Ascending aorta (tissue), 2 donors: Measurements from ENCODE around the gene HS2ST1. TPM values are rescaled to one million over a fixed set of nuclear protein-coding genes. Genes with fewer than 3 reads are reported as not detected.
"Not testable (repeated sequence)": the region's sequence is repeated elsewhere in the genome, so short reads cannot be mapped to it uniquely, and the experiment has no call there.

ENCODE experiments used
- DNase-seq, 2 donors: peaks; one replicate each; pipeline ENCODE4 v3.0.0-alpha.2; 2019; ENCODE audit warnings: low spot score in 2 of 2
- H3K27ac ChIP-seq, 2 donors: fragments of 200-600 bp; sonication (generic); one replicate each; pipeline ENCODE4 v1.5.1; 2016 to 2017; ENCODE audit warnings: mild to moderate bottlenecking in 1 of 2
- H3K27me3 ChIP-seq: fragments of 200-600 bp; sonication (generic); one replicate; pipeline ENCODE4 v1.5.1; 2017
- H3K36me3 ChIP-seq, 2 donors: fragments of 200-600 bp; sonication (generic); one replicate each; pipeline ENCODE4 v1.5.1; 2016
- H3K4me1 ChIP-seq, 2 donors: fragments of 200-600 bp; sonication (generic); one replicate each; pipeline ENCODE4 v1.5.1; 2016 to 2017; ENCODE audit warnings: mild to moderate bottlenecking in 1 of 2
- H3K4me3 ChIP-seq, 2 donors: fragments of 200-600 bp; sonication (generic); one replicate each; pipeline ENCODE4 v1.5.1; 2016 to 2017; ENCODE audit warnings: mild to moderate bottlenecking in 1 of 2
- H3K9me3 ChIP-seq, 2 donors: fragments of 200-600 bp; sonication (generic); one replicate each; pipeline ENCODE4 v1.5.1; 2016
- intact Hi-C: fragments of 100-400 bp; cut with DNase I; formaldehyde crosslinking; loops from one replicate; pipeline ENCODE4 v1.15.1; 2023
- total RNA-seq: library from RNA; depleted of rRNA; stranded (reverse); fragments of >200 nt; gene quantifications from one replicate; pipeline ENCODE4 v1.1.0, GENCODE V29; 2016
- TF ChIP-seq, protein P1 (sequence below), 3 experiments: fragments of 200-600 bp in 2 of 3; fragments of 450-650 bp in 1 of 3; sonication (generic) in 2 of 3; IDR thresholded peaks; one replicate each; pipeline ENCODE4 v1.5.1; 2016 to 2019; ENCODE audit warnings: antibody characterized with exemption in 3 of 3, mild to moderate bottlenecking in 1 of 3, moderate library complexity in 1 of 3

The HS2ST1 gene
- total RNA-seq: 15.8 TPM

DNA sequence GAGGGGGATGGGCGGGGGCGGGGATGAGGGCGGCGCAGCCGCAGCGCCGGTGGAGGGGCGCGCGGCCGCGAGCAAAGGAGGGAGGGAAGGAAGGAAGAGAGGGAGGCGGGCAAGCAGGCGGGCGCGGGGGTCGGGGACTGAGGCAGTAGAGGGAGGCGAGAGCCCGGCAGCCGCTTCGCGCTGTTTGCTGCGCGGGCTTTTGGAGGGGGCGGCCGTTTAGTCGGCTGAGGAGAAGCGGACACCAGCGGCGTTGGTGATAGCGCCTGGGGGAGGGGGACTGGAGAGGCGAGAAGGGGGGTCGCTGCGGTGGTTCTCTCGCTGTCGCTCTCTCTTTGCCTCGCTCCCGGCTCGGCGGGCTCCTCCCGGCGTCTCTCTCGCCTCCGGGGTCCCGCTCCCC is at the start of gene HS2ST1:
Gene HS2ST1 (plus strand): TSS at position 35 of the 397 bp plus-strand sequence.
- TF ChIP-seq, protein P1, sequence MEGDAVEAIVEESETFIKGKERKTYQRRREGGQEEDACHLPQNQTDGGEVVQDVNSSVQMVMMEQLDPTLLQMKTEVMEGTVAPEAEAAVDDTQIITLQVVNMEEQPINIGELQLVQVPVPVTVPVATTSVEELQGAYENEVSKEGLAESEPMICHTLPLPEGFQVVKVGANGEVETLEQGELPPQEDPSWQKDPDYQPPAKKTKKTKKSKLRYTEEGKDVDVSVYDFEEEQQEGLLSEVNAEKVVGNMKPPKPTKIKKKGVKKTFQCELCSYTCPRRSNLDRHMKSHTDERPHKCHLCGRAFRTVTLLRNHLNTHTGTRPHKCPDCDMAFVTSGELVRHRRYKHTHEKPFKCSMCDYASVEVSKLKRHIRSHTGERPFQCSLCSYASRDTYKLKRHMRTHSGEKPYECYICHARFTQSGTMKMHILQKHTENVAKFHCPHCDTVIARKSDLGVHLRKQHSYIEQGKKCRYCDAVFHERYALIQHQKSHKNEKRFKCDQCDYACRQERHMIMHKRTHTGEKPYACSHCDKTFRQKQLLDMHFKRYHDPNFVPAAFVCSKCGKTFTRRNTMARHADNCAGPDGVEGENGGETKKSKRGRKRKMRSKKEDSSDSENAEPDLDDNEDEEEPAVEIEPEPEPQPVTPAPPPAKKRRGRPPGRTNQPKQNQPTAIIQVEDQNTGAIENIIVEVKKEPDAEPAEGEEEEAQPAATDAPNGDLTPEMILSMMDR (IDR thresholded peaks at IDR 0.05): no peak
- H3K27ac ChIP-seq: peak within 1 kb of the TSS; percentile 82 to 92
- intact Hi-C loops: loop anchor here (1.0 to 10.0 kb wide), 7 partner anchors 137 to 1980 kb away; partner anchors contain the start of genes BCL10, GTF2B, LMO4 and ODF2L

DNA sequence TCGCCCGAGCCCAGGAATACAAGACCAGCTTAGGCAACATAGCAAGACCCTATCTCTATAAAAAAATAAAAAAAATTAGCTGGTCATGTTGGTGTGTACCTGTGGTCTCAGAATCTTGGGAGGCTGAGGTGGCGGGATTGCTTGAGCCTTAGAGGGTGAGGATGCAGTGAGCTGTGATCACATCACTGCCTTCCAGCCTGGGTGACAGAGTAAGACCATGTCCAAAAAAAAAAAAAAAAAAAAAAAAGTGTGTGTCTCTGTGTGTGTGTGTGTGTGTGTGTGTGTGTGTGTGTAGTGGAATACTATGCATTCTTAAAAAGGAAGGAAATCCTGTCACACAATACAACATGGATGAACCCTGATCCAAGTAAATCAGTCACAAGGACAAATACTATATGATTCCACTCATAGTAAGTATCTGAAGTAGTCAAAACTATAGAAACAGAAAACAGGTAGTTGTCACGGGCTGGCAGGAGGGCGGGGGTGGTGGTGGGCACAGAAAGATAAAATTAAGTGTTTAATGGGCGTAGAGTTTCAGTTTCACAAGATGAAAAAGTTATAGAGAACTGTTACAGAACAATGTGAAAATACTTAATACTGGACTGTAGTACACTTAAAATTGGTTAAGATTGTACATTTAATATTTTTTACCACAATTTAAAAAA is 48.3 kb upstream of the HS2ST1 start:
- intact Hi-C loops: no loop called here
- H3K36me3 ChIP-seq: peaks cover 0 to 3% of the 10 kb centered on the region in 2 donors
- no peak for DNase-seq
- no peaks in the 10 kb centered on the region for H3K4me1 ChIP-seq
- H3K9me3 ChIP-seq: no peaks in the 10 kb centered on the region
- H3K4me3 ChIP-seq: no peak overlapping the region
- H3K27me3 ChIP-seq: no peaks in the 10 kb centered on the region
- no peak overlapping the region for H3K27ac ChIP-seq
- TF ChIP-seq, protein P1 (IDR thresholded peaks at IDR 0.05): no peak

More for the DNA sequence above, at the start of gene HS2ST1:
- no peaks in the 10 kb centered on the region for H3K9me3 ChIP-seq
- peaks cover 0 to 17% of the 10 kb centered on the region in 2 donors for H3K4me1 ChIP-seq
- peak within 1 kb of the TSS; percentile 82 to 85 for H3K4me3 ChIP-seq
- peaks cover 0 to 7% of the 10 kb centered on the region in 2 donors for H3K36me3 ChIP-seq
- DNase-seq: no peak
- H3K27me3 ChIP-seq: no peaks in the 10 kb centered on the region

DNA sequence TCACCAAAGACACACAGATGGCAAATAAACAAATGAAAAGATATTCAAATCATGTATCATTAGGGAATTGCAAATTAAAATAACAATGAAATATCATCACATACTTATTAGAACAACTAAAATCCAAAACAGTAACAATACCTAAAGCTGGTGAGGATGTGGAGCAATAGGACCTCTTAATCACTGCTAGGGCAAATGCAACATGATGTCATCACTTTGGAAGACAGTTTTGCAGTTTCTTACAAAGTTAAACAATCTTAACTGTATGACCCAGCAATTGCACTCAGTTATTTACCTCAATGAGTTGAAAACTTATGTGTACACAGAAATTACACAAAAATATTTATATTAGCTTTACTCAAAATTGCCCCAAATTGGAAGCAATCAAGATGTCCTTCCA is 47.8 kb upstream of the HS2ST1 start:
- DNase-seq: no peak
- Histone ChIP-seq H3K4me1 (no peaks in the 10 kb centered on the region), H3K27me3 (no peaks in the 10 kb centered on the region), H3K9me3 (no peaks in the 10 kb centered on the region), H3K27ac (no peak overlapping the region), H3K36me3 (peaks cover 0 to 3% of the 10 kb centered on the region in 2 donors), H3K4me3 (no peak overlapping the region)
- intact Hi-C loops: no loop called here
- TF ChIP-seq, protein P1 (IDR thresholded peaks at IDR 0.05): no peak

DNA sequence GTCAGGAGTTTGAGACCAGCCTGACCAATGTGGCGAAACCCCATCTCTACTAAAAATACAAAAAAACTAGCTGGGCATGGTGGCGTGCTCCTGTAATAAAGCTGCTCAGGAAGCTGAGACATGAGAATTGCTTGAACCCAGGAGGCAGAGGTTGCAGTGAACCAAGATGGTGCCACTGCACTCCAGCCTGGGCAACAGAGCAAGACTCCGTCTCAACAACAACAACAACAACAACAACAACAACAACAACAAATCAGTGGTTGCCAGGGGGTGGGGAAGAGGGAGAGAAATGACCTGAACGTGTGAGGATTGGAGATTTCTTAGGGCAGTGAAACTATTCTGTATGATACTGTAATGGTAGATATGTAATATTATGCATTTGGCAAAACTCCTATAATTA is 47.2 kb upstream of the HS2ST1 start:
- DNase-seq, H3K9me3 ChIP-seq, H3K4me3 ChIP-seq, intact Hi-C loops, H3K36me3 ChIP-seq, H3K27me3 ChIP-seq, H3K27ac ChIP-seq, H3K4me1 ChIP-seq: not testable (repeated sequence)

DNA sequence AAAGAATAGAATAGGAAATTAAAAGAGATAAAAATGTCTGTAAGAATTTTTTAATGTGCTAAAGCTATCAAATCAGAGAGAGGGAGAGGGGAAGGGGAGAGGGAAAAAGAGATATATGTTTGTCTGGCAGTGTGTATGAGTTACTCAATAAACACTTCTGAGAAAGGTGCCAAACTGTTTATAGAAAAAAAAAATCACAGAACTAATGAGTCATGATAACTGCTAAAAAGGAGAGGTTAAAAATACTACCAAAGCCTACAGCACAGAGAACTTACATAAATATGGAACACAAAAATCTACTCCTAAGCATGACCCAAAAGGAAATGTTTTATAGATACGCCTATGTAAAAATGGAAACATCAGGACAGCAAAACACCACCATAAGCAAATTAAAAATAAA is 46.0 kb upstream of the HS2ST1 start:
- intact Hi-C loops: no loop called here
- Histone ChIP-seq H3K36me3 (peaks cover 0 to 7% of the 10 kb centered on the region in 2 donors), H3K27ac (no peak overlapping the region), H3K9me3 (no peaks in the 10 kb centered on the region), H3K4me1 (no peaks in the 10 kb centered on the region), H3K27me3 (no peaks in the 10 kb centered on the region), H3K4me3 (no peak overlapping the region)
- TF ChIP-seq, protein P1 (IDR thresholded peaks at IDR 0.05): no peak
- DNase-seq: no peak

DNA sequence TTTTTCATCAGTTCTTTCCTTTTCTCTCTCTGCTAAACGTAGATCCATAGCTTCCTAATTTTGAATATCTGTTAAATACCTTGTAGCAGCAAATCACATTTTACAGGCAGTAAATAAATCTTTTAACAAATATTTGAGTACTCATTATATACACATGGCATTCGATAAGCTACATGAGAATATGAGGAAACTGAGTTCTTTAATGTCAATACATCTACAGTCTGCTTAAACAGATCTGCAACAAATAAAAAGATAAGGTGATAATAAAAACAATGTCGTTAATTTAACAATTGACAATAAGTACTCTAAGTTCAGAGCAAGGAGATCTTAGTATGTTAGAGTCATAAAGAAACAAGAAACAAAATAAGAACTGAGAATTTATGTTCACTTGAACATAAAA is 43.4 kb upstream of the HS2ST1 start:
- Histone ChIP-seq H3K9me3 (no peaks in the 10 kb centered on the region), H3K4me3 (no peak overlapping the region), H3K27me3 (no peaks in the 10 kb centered on the region), H3K36me3 (peaks cover 0 to 7% of the 10 kb centered on the region in 2 donors), H3K4me1 (no peaks in the 10 kb centered on the region), H3K27ac (no peak overlapping the region)
- TF ChIP-seq, protein P1 (IDR thresholded peaks at IDR 0.05): no peak
- intact Hi-C loops: no loop called here
- no peak for DNase-seq
